ENCODE measurements around the gene HYAL3. TPM values are rescaled to one million over a fixed set of nuclear protein-coding genes. Genes with fewer than 3 reads are reported as not detected.

The HYAL3 gene
- total and polyA plus RNA-seq, 5 experiments from 2014 or later = 2.5 to 4.7 (median 3.2) TPM

- Mint-ChIP-seq H3K27ac (peak overlapping the region in 9 of 10 donors; percentile 27 to 80 (median 43)), H3K9me3 (no peaks in the 10 kb centered on the region)
These were observed 3.1 kb upstream of the HYAL3 start for GRCh38 chr3:50302095-50303012.

GRCh38 chr3:50300681-50301254 lies 1.6 kb upstream of the HYAL3 start:
- H3K27me3 Mint-ChIP-seq = no peaks in the 10 kb centered on the region
- POLR2A ChIA-PET = interaction anchor here (0.6 to 3.1 kb wide), 6 partner anchors 15 to 50 kb away, joined by 3 to 44 read pairs (median 6); partner anchors contain the start of genes CYB561D2 and NPRL2
- ATAC-seq = no peak
- H3K9me3 Mint-ChIP-seq = no peaks in the 10 kb centered on the region
- H3K4me1 Mint-ChIP-seq = peaks cover 18 to 45% (median 35%) of the 10 kb centered on the region in 4 donors
- peaks cover 0 to 6% (median 0%) of the 10 kb centered on the region in 3 donors for H3K36me3 Mint-ChIP-seq
- H3K27ac Mint-ChIP-seq = peak overlapping the region in 9 of 10 donors; percentile 95 to 100 (median 99)
- H3K4me3 Mint-ChIP-seq = peak overlapping the region in 9 of 10 donors; percentile 58 to 99 (median 96)
- DNase-seq = no peak

More at GRCh38 chr3:50302095-50303012, 3.1 kb upstream of the HYAL3 start:
- ATAC-seq = no peak
- peak overlapping the region in 2 of 10 donors; percentile 10 to 28 for H3K4me3 Mint-ChIP-seq
- no peaks in the 10 kb centered on the region for H3K27me3 Mint-ChIP-seq
- POLR2A ChIA-PET = interaction anchor here (1.5 to 2.3 kb wide), 3 partner anchors 10 to 48 kb away, joined by 3 to 7 read pairs (median 6); partner anchors contain the start of genes CYB561D2, IFRD2 and NPRL2
- H3K36me3 Mint-ChIP-seq = peaks cover 0 to 2% (median 0%) of the 10 kb centered on the region in 3 donors
- no peak for DNase-seq
- H3K4me1 Mint-ChIP-seq = peaks cover 15 to 41% (median 35%) of the 10 kb centered on the region in 4 donors

- DNase-seq = no peak
- Mint-ChIP-seq H3K4me1 (peaks cover 19 to 45% (median 35%) of the 10 kb centered on the region in 4 donors), H3K4me3 (peak overlapping the region; percentile 95 to 99 (median 97)), H3K36me3 (peaks cover 0 to 6% (median 0%) of the 10 kb centered on the region in 3 donors), H3K27ac (peak overlapping the region; percentile 95 to 100 (median 99)), H3K9me3 (no peaks in the 10 kb centered on the region), H3K27me3 (no peaks in the 10 kb centered on the region)
- POLR2A ChIA-PET = interaction anchor here (0.6 to 3.1 kb wide), 21 partner anchors 9 to 360 kb away, joined by 3 to 44 read pairs (median 8); partner anchors contain the start of genes CYB561D2, NPRL2, RASSF1 and RBM6
- ATAC-seq = no peak
These were observed 900 bp upstream of the HYAL3 start for GRCh38 chr3:50299929-50300680.

GRCh38 chr3:50299638-50299928 lies 378 bp upstream of the HYAL3 start:
- peak overlapping the region; percentile 95 to 100 (median 99) for H3K27ac Mint-ChIP-seq
- H3K36me3 Mint-ChIP-seq = peaks cover 0 to 6% (median 0%) of the 10 kb centered on the region in 3 donors
- ATAC-seq = no peak
- H3K9me3 Mint-ChIP-seq = no peaks in the 10 kb centered on the region
- POLR2A ChIA-PET = interaction anchor here (0.6 to 3.1 kb wide), 23 partner anchors 9 to 359 kb away, joined by 3 to 44 read pairs (median 8); partner anchors contain the start of genes CYB561D2, HEMK1, NPRL2 and RASSF1
- peaks cover 19 to 41% (median 34%) of the 10 kb centered on the region in 4 donors for H3K4me1 Mint-ChIP-seq
- H3K4me3 Mint-ChIP-seq = peak overlapping the region; percentile 95 to 99 (median 97)
- no peak for DNase-seq
- no peaks in the 10 kb centered on the region for H3K27me3 Mint-ChIP-seq

- POLR2A ChIA-PET = interaction anchor here (0.6 to 3.1 kb wide), 21 partner anchors 9 to 484 kb away, joined by 3 to 44 read pairs (median 9); partner anchors contain the start of genes CYB561D2, GNAI2, HEMK1 and NPRL2
- Mint-ChIP-seq H3K27ac (peak overlapping the region in 9 of 10 donors; percentile 75 to 100 (median 99)), H3K4me3 (peak overlapping the region; percentile 95 to 99 (median 97))
These were observed 1.1 kb downstream of the HYAL3 start for GRCh38 chr3:50297896-50298725.

GRCh38 chr3:50297384-50297775 lies 1.8 kb downstream of the HYAL3 start:
- ATAC-seq (no peak), DNase-seq (no peak)
- peaks cover 25 to 47% (median 42%) of the 10 kb centered on the region in 4 donors for H3K4me1 Mint-ChIP-seq
- H3K27me3 Mint-ChIP-seq = no peaks in the 10 kb centered on the region
- peak overlapping the region in 4 of 10 donors; percentile 95 to 98 (median 96) for H3K4me3 Mint-ChIP-seq
- peaks cover 0 to 6% (median 0%) of the 10 kb centered on the region in 3 donors for H3K36me3 Mint-ChIP-seq
- POLR2A ChIA-PET = interaction anchor here (0.7 to 2.9 kb wide), 7 partner anchors 8 to 53 kb away, joined by 3 to 19 read pairs (median 9); partner anchors contain the start of genes CYB561D2 and NPRL2
- no peaks in the 10 kb centered on the region for H3K9me3 Mint-ChIP-seq
- peak overlapping the region in 6 of 10 donors; percentile 68 to 100 (median 98) for H3K27ac Mint-ChIP-seq

More at GRCh38 chr3:50297896-50298725, 1.1 kb downstream of the HYAL3 start:
- H3K36me3 Mint-ChIP-seq = peaks cover 0 to 6% (median 0%) of the 10 kb centered on the region in 3 donors
- no peaks in the 10 kb centered on the region for H3K27me3 Mint-ChIP-seq
- ATAC-seq = no peak
- DNase-seq = peak in 1 of 10 donors; percentile 17
- no peaks in the 10 kb centered on the region for H3K9me3 Mint-ChIP-seq
- H3K4me1 Mint-ChIP-seq = peaks cover 19 to 44% (median 35%) of the 10 kb centered on the region in 4 donors

- H3K9me3 Mint-ChIP-seq = no peaks in the 10 kb centered on the region
- POLR2A ChIA-PET = interaction anchor here (0.7 kb wide), 2 partner anchors 40 to 53 kb away, joined by 3 to 4 read pairs; partner anchors contain the start of gene NPRL2
- DNase-seq (no peak), ATAC-seq (no peak)
- H3K4me3 Mint-ChIP-seq = peak overlapping the region in 5 of 10 donors; percentile 33 to 68 (median 42)
- H3K27me3 Mint-ChIP-seq = no peaks in the 10 kb centered on the region
- peak overlapping the region in 6 of 10 donors; percentile 56 to 99 (median 78) for H3K27ac Mint-ChIP-seq
- peaks cover 25 to 46% (median 44%) of the 10 kb centered on the region in 4 donors for H3K4me1 Mint-ChIP-seq
- H3K36me3 Mint-ChIP-seq = peaks cover 0 to 6% (median 0%) of the 10 kb centered on the region in 3 donors
These were observed 2.4 kb downstream of the HYAL3 start for GRCh38 chr3:50296721-50297383.

- Mint-ChIP-seq H3K4me3 (peak overlapping the region in 1 of 10 donors; percentile 20), H3K27me3 (no peaks in the 10 kb centered on the region), H3K9me3 (no peaks in the 10 kb centered on the region), H3K4me1 (peaks cover 29 to 51% (median 47%) of the 10 kb centered on the region in 4 donors), H3K36me3 (peaks cover 0 to 7% (median 0%) of the 10 kb centered on the region in 3 donors), H3K27ac (peak overlapping the region in 3 of 10 donors; percentile 61 to 86 (median 74))
- no peak for DNase-seq
- ATAC-seq = no peak
- POLR2A ChIA-PET = interaction anchor here (0.9 to 1.2 kb wide), 2 partner anchors 26 to 55 kb away, joined by 4 to 5 read pairs; partner anchors contain the start of genes CYB561D2, HYAL2 and NPRL2
These were observed 3.4 kb downstream of the HYAL3 start for GRCh38 chr3:50295553-50296431.

GRCh38 chr3:50294492-50295403 lies 4.5 kb downstream of the HYAL3 start:
- ATAC-seq (no peak), DNase-seq (no peak)
- POLR2A ChIA-PET = interaction anchor here (0.6 to 3.8 kb wide), 3 partner anchors 42 to 56 kb away, joined by 4 to 26 read pairs (median 4); partner anchors contain the start of genes CYB561D2 and NPRL2
- Mint-ChIP-seq H3K4me1 (peaks cover 22 to 45% (median 39%) of the 10 kb centered on the region in 4 donors), H3K9me3 (no peaks in the 10 kb centered on the region), H3K27ac (peak overlapping the region in 1 of 10 donors; percentile 21), H3K36me3 (peaks cover 0 to 7% (median 0%) of the 10 kb centered on the region in 3 donors), H3K4me3 (peak overlapping the region in 1 of 10 donors; percentile 42), H3K27me3 (no peaks in the 10 kb centered on the region)

Measured in naive thymus-derived CD8-positive, alpha-beta T cell (primary cell).